AG09319 (cell line): ENCODE measurements around the gene MTFP1.

Source experiments
- DNase-seq: peaks from one replicate; pipeline ENCODE4 v3.0.0-alpha.2; 2010; ENCODE audit warnings: low read depth; ENCODE audit errors: extremely low read depth
- CTCF ChIP-seq: IDR thresholded peaks from 2 replicates; pipeline ENCODE4 v1.5.1; 2011; ENCODE audit warnings: low read depth, mild to moderate bottlenecking, inconsistent platforms, low read length, moderate library complexity

MTFP1 gene

GRCh38 chr22:30474683-30475424 is 49.3 kb downstream of the MTFP1 start:
- no peak for DNase-seq
- TF ChIP-seq CTCF: no peak
